Mesenchymal stem cell (in vitro differentiated cells and primary cell): ENCODE results near the gene NSUN7.
A peak's percentile ranks its signal among the peaks of the same experiment; 100 is the strongest.

Experiments
- DNase-seq: peaks from one replicate; pipeline ENCODE4 v3.0.0-alpha.2; 2013
- H2AFZ ChIP-seq: one replicate; pipeline ENCODE4 v1.6.1; 2013; ENCODE audit warnings: low read depth, mild to moderate bottlenecking, control low read depth, inconsistent platforms, low read length, moderate library complexity
- H2AK5ac ChIP-seq: 2 replicates; pipeline ENCODE4 v1.6.1; 2013; ENCODE audit warnings: low read length, moderate library complexity, mild to moderate bottlenecking, inconsistent platforms; ENCODE audit not compliant: severe bottlenecking
- H2BK120ac ChIP-seq: one replicate; pipeline ENCODE4 v1.6.1; 2013; ENCODE audit warnings: low read depth, mild to moderate bottlenecking, inconsistent platforms, low read length, moderate library complexity
- H2BK12ac ChIP-seq, 2 experiments: one replicate each; pipeline ENCODE4 v1.6.1; 2013; ENCODE audit warnings: inconsistent platforms in 2 of 2, low read length in 2 of 2, mild to moderate bottlenecking in 2 of 2, moderate library complexity in 2 of 2, control low read depth in 1 of 2
- H2BK15ac ChIP-seq: one replicate; pipeline ENCODE4 v1.6.1; 2013; ENCODE audit warnings: mild to moderate bottlenecking, low read depth, inconsistent platforms; ENCODE audit not compliant: poor library complexity, severe bottlenecking
- H2BK5ac ChIP-seq: 2 replicates; pipeline ENCODE4 v1.6.1; 2013; ENCODE audit warnings: low read depth, mild to moderate bottlenecking, low read length, control low read depth, inconsistent platforms; ENCODE audit not compliant: poor library complexity, severe bottlenecking
- H3K14ac ChIP-seq, 2 experiments: one replicate each; pipeline ENCODE4 v1.6.1; 2013; ENCODE audit warnings: inconsistent platforms in 2 of 2, low read length in 2 of 2, control low read depth in 1 of 2, mild to moderate bottlenecking in 1 of 2, moderate library complexity in 1 of 2
- H3K18ac ChIP-seq, 2 experiments: one replicate each; pipeline ENCODE4 v1.6.1; 2013; ENCODE audit warnings: inconsistent platforms in 2 of 2, low read length in 2 of 2, control low read depth in 1 of 2, low read depth in 1 of 2, mild to moderate bottlenecking in 1 of 2
- H3K23ac ChIP-seq, 2 experiments: one replicate each; pipeline ENCODE4 v1.6.1; 2013; ENCODE audit warnings: inconsistent platforms in 2 of 2, low read length in 2 of 2, mild to moderate bottlenecking in 2 of 2, moderate library complexity in 2 of 2, control low read depth in 1 of 2
- H3K27ac ChIP-seq: 2 replicates; pipeline ENCODE4 v1.5.1; 2013; ENCODE audit warnings: mild to moderate bottlenecking, moderate library complexity, low read length, control low read depth, inconsistent platforms; ENCODE audit not compliant: poor library complexity, severe bottlenecking
- H3K27me3 ChIP-seq, 2 experiments: 2 replicates each; pipeline versions ENCODE4 v1.6.1 to v1.7.0; 2013; ENCODE audit warnings: low read length in 2 of 2, mild to moderate bottlenecking in 2 of 2, moderate library complexity in 2 of 2, control low read depth in 1 of 2, inconsistent platforms in 1 of 2; ENCODE audit not compliant: control insufficient read depth in 1 of 2, insufficient read depth in 1 of 2
- H3K36me3 ChIP-seq, 2 experiments: 2 replicates each; pipeline versions ENCODE4 v1.6.1 to v1.7.0; 2013; ENCODE audit warnings: low read length in 2 of 2, control low read depth in 1 of 2, inconsistent platforms in 1 of 2, low read depth in 1 of 2, mild to moderate bottlenecking in 1 of 2; ENCODE audit not compliant: insufficient read depth in 2 of 2, control insufficient read depth in 1 of 2
- H3K4ac ChIP-seq, 2 experiments: one replicate each; pipeline ENCODE4 v1.6.1; 2013; ENCODE audit warnings: inconsistent platforms in 2 of 2, low read length in 2 of 2, mild to moderate bottlenecking in 2 of 2, moderate library complexity in 2 of 2, control low read depth in 1 of 2, low read depth in 1 of 2
- H3K4me1 ChIP-seq: 2 replicates; pipeline ENCODE4 v1.6.1; 2013; ENCODE audit warnings: low read depth, low read length, control low read depth; ENCODE audit not compliant: control insufficient read depth, insufficient read depth
- H3K4me2 ChIP-seq: 2 replicates; pipeline ENCODE4 v1.6.1; 2013; ENCODE audit warnings: low read length, mild to moderate bottlenecking, inconsistent platforms; ENCODE audit not compliant: poor library complexity, severe bottlenecking
- H3K4me3 ChIP-seq, 2 experiments: 2 replicates each; pipeline versions ENCODE4 v1.5.1 to v1.7.0; 2013; ENCODE audit warnings: low read length in 2 of 2, mild to moderate bottlenecking in 2 of 2, control low read depth in 1 of 2, low read depth in 1 of 2; ENCODE audit not compliant: insufficient read depth in 1 of 2
- H3K79me1 ChIP-seq: replicated peaks from 2 replicates; pipeline ENCODE4 v1.6.1; 2013; ENCODE audit warnings: mild to moderate bottlenecking, control low read depth, low read length, inconsistent platforms; ENCODE audit not compliant: poor library complexity, severe bottlenecking
- H3K9ac ChIP-seq: 2 replicates; pipeline ENCODE4 v1.7.0; 2013; ENCODE audit warnings: mild to moderate bottlenecking, low read length, moderate library complexity
- H3K9me3 ChIP-seq: 2 replicates; pipeline ENCODE4 v1.7.0; 2013; ENCODE audit warnings: mild to moderate bottlenecking, low read length; ENCODE audit not compliant: control insufficient read depth
- H4K8ac ChIP-seq: one replicate; pipeline ENCODE4 v1.6.1; 2013; ENCODE audit warnings: inconsistent platforms, mild to moderate bottlenecking, low read length, moderate library complexity
- H4K91ac ChIP-seq: one replicate; pipeline ENCODE4 v1.6.1; 2013; ENCODE audit warnings: mild to moderate bottlenecking, low read length, inconsistent platforms
- WGBS: methylation state at CpG from one replicate; pipeline ENCODE4 v1.1.7; 2013; ENCODE audit warnings: mixed read lengths; 5-methylcytosine and 5-hydroxymethylcytosine counted together

NSUN7 gene

GRCh38 chr4:40831146-40831907 lies 81.6 kb downstream of the NSUN7 start:
- Histone ChIP-seq H3K27ac (no peak overlapping the region), H3K79me1 (peaks cover 12% of the 10 kb centered on the region), H3K27me3 (no peaks in the 10 kb centered on the region), H3K4me3 (no peak overlapping the region), H3K4ac (no peak overlapping the region), H2BK15ac (no peak overlapping the region), H4K91ac (no peak overlapping the region), H2BK5ac (no peak overlapping the region), H3K4me2 (no peak overlapping the region), H3K18ac (no peak overlapping the region), H2AK5ac (no peak overlapping the region), H2BK12ac (no peak overlapping the region), H2BK120ac (no peak overlapping the region), H3K4me1 (peaks cover 3% of the 10 kb centered on the region), H4K8ac (no peak overlapping the region), H3K36me3 (peaks cover 29 to 61% of the 10 kb centered on the region in 2 experiments), H3K23ac (no peak overlapping the region), H2AFZ (no peak overlapping the region), H3K9me3 (no peaks in the 10 kb centered on the region), H3K9ac (no peak overlapping the region), H3K14ac (no peak overlapping the region)
- no peak for DNase-seq
- 96% methylated on average over 18 of the region's 18 CpGs for WGBS

DNA sequence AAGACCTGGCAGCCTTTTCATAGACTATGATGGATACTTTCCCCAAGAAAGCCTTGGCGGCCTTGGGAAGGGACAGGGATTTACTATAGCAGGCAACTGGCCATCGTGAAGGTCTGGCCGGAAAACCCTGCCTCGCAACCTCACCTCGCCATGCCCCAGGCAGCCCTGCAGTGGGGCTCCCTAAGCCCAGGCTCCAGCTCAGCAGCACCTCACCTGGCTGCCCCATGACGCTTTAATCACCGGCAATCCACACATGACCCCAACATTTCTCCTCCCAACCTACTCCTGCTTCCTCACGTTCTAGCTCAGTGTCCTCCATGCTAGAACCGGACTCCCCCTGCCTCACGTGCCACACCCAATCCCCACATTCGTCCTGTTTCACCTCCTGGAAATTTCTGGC lies 82.4 kb downstream of the NSUN7 start:
- Histone ChIP-seq H3K9ac (no peak overlapping the region), H3K23ac (no peak overlapping the region), H3K27ac (no peak overlapping the region), H3K4ac (no peak overlapping the region), H2AFZ (no peak overlapping the region), H4K8ac (no peak overlapping the region), H3K79me1 (peaks cover 16% of the 10 kb centered on the region), H2BK5ac (no peak overlapping the region), H3K18ac (no peak overlapping the region), H3K4me2 (no peak overlapping the region), H2BK12ac (no peak overlapping the region), H3K4me3 (no peak overlapping the region), H4K91ac (no peak overlapping the region), H3K4me1 (peaks cover 3% of the 10 kb centered on the region), H2AK5ac (no peak overlapping the region), H3K36me3 (peaks cover 24 to 57% of the 10 kb centered on the region in 2 experiments), H3K9me3 (no peaks in the 10 kb centered on the region), H3K14ac (no peak overlapping the region), H3K27me3 (no peaks in the 10 kb centered on the region), H2BK15ac (no peak overlapping the region), H2BK120ac (no peak overlapping the region)
- no peak for DNase-seq
- 90% methylated on average over 11 of the region's 11 CpGs for WGBS

DNA sequence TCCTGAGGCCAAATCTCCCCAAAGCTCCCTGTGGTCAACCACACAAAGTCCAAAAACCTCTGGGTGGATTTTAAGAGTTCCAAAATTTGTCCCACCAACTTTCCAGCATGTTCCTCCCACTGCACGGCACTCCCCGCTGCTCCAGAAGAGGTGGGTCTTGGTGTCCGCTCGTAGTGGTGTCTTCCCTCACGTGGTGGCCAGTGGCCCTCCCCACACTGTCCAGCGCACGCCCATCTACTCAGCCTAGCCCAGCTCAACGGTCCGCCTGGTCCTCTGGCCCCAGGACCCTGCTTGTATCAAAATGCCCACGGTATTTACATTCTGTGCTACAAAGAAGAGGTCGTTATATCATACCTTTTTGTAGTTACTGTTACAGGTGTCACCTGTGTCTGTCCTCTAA lies 83.5 kb downstream of the NSUN7 start:
- Histone ChIP-seq H3K79me1 (peaks cover 20% of the 10 kb centered on the region), H3K4me3 (no peak overlapping the region), H3K18ac (no peak overlapping the region), H3K4ac (no peak overlapping the region), H3K4me1 (peaks cover 3% of the 10 kb centered on the region), H2AK5ac (no peak overlapping the region), H2AFZ (no peak overlapping the region), H2BK5ac (no peak overlapping the region), H2BK120ac (no peak overlapping the region), H3K27me3 (no peaks in the 10 kb centered on the region), H3K14ac (no peak overlapping the region), H4K8ac (no peak overlapping the region), H4K91ac (no peak overlapping the region), H3K9ac (no peak overlapping the region), H3K36me3 (peaks cover 19 to 55% of the 10 kb centered on the region in 2 experiments), H3K4me2 (no peak overlapping the region), H2BK15ac (no peak overlapping the region), H2BK12ac (no peak overlapping the region), H3K23ac (no peak overlapping the region), H3K9me3 (no peaks in the 10 kb centered on the region), H3K27ac (no peak overlapping the region)
- WGBS, result 93% methylated on average over 11 of the region's 11 CpGs
- DNase-seq, result no peak

GRCh38 chr4:40837094-40837870 lies 87.5 kb downstream of the NSUN7 start:
- no peak overlapping the region for H4K8ac ChIP-seq
- H3K27me3 ChIP-seq, result no peaks in the 10 kb centered on the region
- H3K4me3 ChIP-seq, result no peak overlapping the region
- H3K36me3 ChIP-seq, result peaks cover 5 to 35% of the 10 kb centered on the region in 2 experiments
- H3K14ac ChIP-seq, result peak overlapping the region in 1 of 2 experiments; percentile 77
- no peak for DNase-seq
- no peak overlapping the region for H3K18ac ChIP-seq
- no peak overlapping the region for H2AFZ ChIP-seq
- H3K4me2 ChIP-seq, result no peak overlapping the region
- no peak overlapping the region for H2AK5ac ChIP-seq
- H2BK5ac ChIP-seq, result no peak overlapping the region
- no peak overlapping the region for H4K91ac ChIP-seq
- H2BK12ac ChIP-seq, result no peak overlapping the region
- no peaks in the 10 kb centered on the region for H3K9me3 ChIP-seq
- no peak overlapping the region for H2BK15ac ChIP-seq
- peaks cover 7% of the 10 kb centered on the region for H3K4me1 ChIP-seq
- WGBS, result 97% methylated on average over 16 of the region's 16 CpGs
- H3K27ac ChIP-seq, result no peak overlapping the region
- H3K23ac ChIP-seq, result no peak overlapping the region
- H3K79me1 ChIP-seq, result peaks cover 29% of the 10 kb centered on the region
- no peak overlapping the region for H3K9ac ChIP-seq
- H2BK120ac ChIP-seq, result no peak overlapping the region
- no peak overlapping the region for H3K4ac ChIP-seq
